SK-N-MC (cell line): ENCODE results near the gene TIGAR.

Experiments
- DNase-seq: peaks from one replicate; pipeline ENCODE4 v3.0.0-alpha.2; 2011; ENCODE audit warnings: low read depth, low spot score
- H3K27ac ChIP-seq: fragments of 200-600 bp; sonication (generic); 2 replicates; pipeline ENCODE4 v1.5.1; 2016; ENCODE audit warnings: mixed run types
- H3K36me3 ChIP-seq: fragments of 200-600 bp; sonication (generic); 2 replicates; pipeline ENCODE4 v1.6.1; 2017; ENCODE audit warnings: antibody characterized with exemption, low read length, mixed read lengths; ENCODE audit not compliant: insufficient read depth
- H3K4me3 ChIP-seq: fragments of 200-600 bp; sonication (generic); 2 replicates; pipeline ENCODE4 v1.5.1; 2016
- H3K9ac ChIP-seq: fragments of 200-600 bp; sonication (generic); 2 replicates; pipeline ENCODE4 v1.8.0; 2017; ENCODE audit warnings: mixed run types, mixed read lengths; ENCODE audit not compliant: insufficient read length
- H3K9me3 ChIP-seq: fragments of 200-600 bp; sonication (generic); 2 replicates; pipeline ENCODE4 v1.6.1; 2017; ENCODE audit warnings: low read depth, mild to moderate bottlenecking, antibody characterized with exemption, low read length, moderate library complexity, mixed read lengths
- EZH2 ChIP-seq: fragments of 200-600 bp; sonication (generic); IDR thresholded peaks from one replicate; pipeline ENCODE4 v1.6.1; 2017; ENCODE audit warnings: antibody characterized with exemption
- FOXP2 ChIP-seq: optimal IDR thresholded peaks from 2 replicates; pipeline ENCODE3; 2011; ENCODE audit warnings: mild to moderate bottlenecking, moderate library complexity; ENCODE audit not compliant: insufficient read depth; ENCODE audit errors: extremely low read length, control extremely low read depth
- POLR2AphosphoS5 ChIP-seq: IDR thresholded peaks from 2 replicates; pipeline ENCODE4 v1.6.1; 2012; ENCODE audit warnings: mild to moderate bottlenecking, low read depth, low read length, borderline replicate concordance

Gene TIGAR

GRCh38 chr12:4320853-4321701 is at the start of gene TIGAR:
Gene TIGAR (plus strand): TSS chr12:4321213. CDS start chr12:4321272, 59 bp downstream.
- peak within 1 kb of the TSS; percentile 76 for H3K9ac ChIP-seq
- DNase-seq: no peak
- H3K4me3 ChIP-seq: peak within 1 kb of the TSS; percentile 85
- no peaks in the 10 kb centered on the region for H3K9me3 ChIP-seq
- TF ChIP-seq POLR2AphosphoS5 (peak; percentile 82; the same call in 1 of the 2 replicates), FOXP2 (peak; percentile 43), EZH2 (no peak)
- H3K27ac ChIP-seq: no peak within 1 kb of the TSS
- H3K36me3 ChIP-seq: no peaks in the 10 kb centered on the region

- Histone ChIP-seq H3K9me3 (no peaks in the 10 kb centered on the region), H3K27ac (no peak overlapping the region), H3K4me3 (peak overlapping the region; percentile 63), H3K36me3 (peaks cover 12% of the 10 kb centered on the region), H3K9ac (no peak overlapping the region)
- no peak for TF ChIP-seq EZH2
- no peak for TF ChIP-seq FOXP2
- TF ChIP-seq POLR2AphosphoS5: no peak; the same call in 1 of the 2 replicates
- DNase-seq: no peak
Observed at GRCh38 chr12:4271717-4272423, 49.1 kb upstream of the TIGAR start.

- TF ChIP-seq POLR2AphosphoS5: peak; percentile 66; the same call in 1 of the 2 replicates
- TF ChIP-seq EZH2: no peak
- Histone ChIP-seq H3K9me3 (no peaks in the 10 kb centered on the region), H3K4me3 (peak overlapping the region; percentile 97), H3K9ac (no peak overlapping the region), H3K36me3 (peaks cover 19% of the 10 kb centered on the region), H3K27ac (0 out of 2 replicates have a peak overlapping the region, but pooled peaks have one; percentile 22)
- DNase-seq: no peak
Observed at GRCh38 chr12:4272424-4273272, 48.4 kb upstream of the TIGAR start.

GRCh38 chr12:4273273-4273651 is 47.8 kb upstream of the TIGAR start:
- peak overlapping the region; percentile 97 for H3K4me3 ChIP-seq
- TF ChIP-seq FOXP2 (no peak), POLR2AphosphoS5 (no peak), EZH2 (no peak)
- H3K9ac ChIP-seq: no peak overlapping the region

GRCh38 chr12:4273652-4274395 is 47.2 kb upstream of the TIGAR start, which contains the start of gene CCND2:
Gene CCND2 (plus strand): TSS chr12:4273762. CDS start chr12:4274041, 279 bp downstream.
- peaks cover 30% of the 10 kb centered on the region for H3K36me3 ChIP-seq
- TF ChIP-seq EZH2 (no peak), POLR2AphosphoS5 (peak; percentile 97), FOXP2 (peak; percentile 28)
- no peak for DNase-seq
- H3K9ac ChIP-seq: peak within 1 kb of the TSS; percentile 96
- H3K27ac ChIP-seq: 0 out of 2 replicates have a peak within 1 kb of the TSS, but pooled peaks have one; percentile 22
- no peaks in the 10 kb centered on the region for H3K9me3 ChIP-seq
- peak within 1 kb of the TSS; percentile 97 for H3K4me3 ChIP-seq

More at GRCh38 chr12:4273273-4273651, 47.8 kb upstream of the TIGAR start:
- peaks cover 25% of the 10 kb centered on the region for H3K36me3 ChIP-seq
- 0 out of 2 replicates have a peak overlapping the region, but pooled peaks have one; percentile 22 for H3K27ac ChIP-seq
- no peaks in the 10 kb centered on the region for H3K9me3 ChIP-seq
- DNase-seq: no peak

GRCh38 chr12:4274396-4275015 is 46.5 kb upstream of the TIGAR start:
- peaks cover 37% of the 10 kb centered on the region for H3K36me3 ChIP-seq
- no peak overlapping the region for H3K27ac ChIP-seq
- H3K9ac ChIP-seq: peak overlapping the region; percentile 96
- no peaks in the 10 kb centered on the region for H3K9me3 ChIP-seq
- no peak for DNase-seq
- peak overlapping the region; percentile 97 for H3K4me3 ChIP-seq
- TF ChIP-seq POLR2AphosphoS5 (no peak), EZH2 (no peak), FOXP2 (no peak)
